PC-9 (cell line): ENCODE results near the gene CYP4A11.

ENCODE experiments used
- CTCF ChIP-seq: fragments of 200-600 bp; sonication (generic); conservative IDR thresholded peaks from 2 replicates; pipeline ENCODE4 v1.6.1; 2017; ENCODE audit warnings: mixed run types, antibody characterized with exemption, mild to moderate bottlenecking, moderate library complexity
- EZH2 ChIP-seq: fragments of 200-600 bp; sonication (generic); IDR thresholded peaks from 2 replicates; pipeline ENCODE4 v1.8.0; 2017; ENCODE audit warnings: antibody characterized with exemption, low read depth

GRCh38 chr1:46983830-46984586 lies 42.7 kb upstream of the CYP4A11 start:
- TF ChIP-seq CTCF = no peak
- no peak for TF ChIP-seq EZH2
